B cell (primary cell): ENCODE data around the gene COQ10A. TPM values are rescaled to one million over a fixed set of nuclear protein-coding genes. Genes with fewer than 3 reads are reported as not detected.

Experiments
- ATAC-seq: fragments of 200-7000 bp; cut with Tn5 transposase; one replicate; pipeline ENCODE4 v1.10.0; 2021; ENCODE audit warnings: low read depth, mild to moderate bottlenecking, moderate number of reproducible peaks, moderate library complexity
- CTCF ChIA-PET: fragments of 350-600 bp; sonication (Branson Sonifier 250); formaldehyde crosslinking; loops from one replicate; lab custom pipeline; 2021; ENCODE audit warnings: antibody characterized with exemption, inconsistent platforms; lab: Charles Lee
- POLR2A ChIA-PET: fragments of 350-600 bp; sonication (Branson Sonifier 250); formaldehyde crosslinking; loops from one replicate; lab custom pipeline; 2021; ENCODE audit warnings: antibody characterized with exemption; lab: Charles Lee
- DNase-seq: peaks from one replicate; pipeline ENCODE4 v3.0.0; 2013
- H2AFZ ChIP-seq: 2 replicates; pipeline ENCODE4 v1.6.1; 2012; ENCODE audit warnings: mild to moderate bottlenecking, low read depth, low read length; ENCODE audit not compliant: insufficient read depth, poor library complexity, severe bottlenecking
- H3K27ac ChIP-seq, 2 donors: 1 replicate in 1 of 2; 2 replicates in 1 of 2; pipeline ENCODE4 v1.5.1; 2012 to 2013; ENCODE audit warnings: low read length in 2 of 2, mild to moderate bottlenecking in 2 of 2, moderate library complexity in 1 of 2
- H3K27me3 ChIP-seq, 4 experiments: fragments of 200-600 bp in 1 of 4; sonication (generic) in 1 of 4; replicated peaks in 1 of 4; 1 replicate in 2 of 4; 2 replicates in 2 of 4; pipeline versions ENCODE4 v1.6.1 to v1.7.0; 2013 to 2016; ENCODE audit warnings: low read length in 3 of 4, mild to moderate bottlenecking in 2 of 4, mixed read lengths in 1 of 4, moderate library complexity in 1 of 4; ENCODE audit not compliant: insufficient read depth in 4 of 4, control insufficient read depth in 3 of 4; ENCODE audit errors: control extremely low read depth in 1 of 4
- H3K36me3 ChIP-seq, 2 experiments: replicated peaks in 1 of 2; 1 replicate in 1 of 2; 2 replicates in 1 of 2; pipeline versions ENCODE4 v1.6.1 to v1.7.1; 2013; ENCODE audit warnings: low read length in 1 of 2; ENCODE audit not compliant: insufficient read depth in 2 of 2, control insufficient read depth in 1 of 2; ENCODE audit errors: control extremely low read depth in 1 of 2, extremely low read depth in 1 of 2
- H3K4me1 ChIP-seq, 2 donors: fragments of 200-600 bp in 1 of 2; sonication (generic) in 1 of 2; 1 replicate in 1 of 2; 2 replicates in 1 of 2; pipeline versions ENCODE4 v1.5.1 to v1.6.1; 2013 to 2017; ENCODE audit warnings: low read length in 2 of 2; ENCODE audit not compliant: control insufficient read depth in 2 of 2, insufficient read depth in 2 of 2
- H3K4me2 ChIP-seq: replicated peaks from 2 replicates; pipeline ENCODE3; 2012; ENCODE audit warnings: mild to moderate bottlenecking, low read depth, low read length; ENCODE audit not compliant: poor library complexity, severe bottlenecking
- H3K4me3 ChIP-seq, 5 experiments: fragments of 200-600 bp in 1 of 5; sonication (generic) in 1 of 5; 1 replicate in 3 of 5; 2 replicates in 2 of 5; pipeline versions ENCODE4 v1.5.1 to v1.7.0; 2011 to 2016; ENCODE audit warnings: low read length in 4 of 5, mild to moderate bottlenecking in 4 of 5, low read depth in 2 of 5, control low read depth in 1 of 5, moderate library complexity in 1 of 5; ENCODE audit not compliant: insufficient read depth in 1 of 5; ENCODE audit errors: control extremely low read depth in 1 of 5, extremely low read depth in 1 of 5
- H3K79me2 ChIP-seq: fragments of 200-600 bp; sonication (generic); one replicate; pipeline ENCODE4 v1.6.0; 2016; ENCODE audit warnings: low read length; ENCODE audit not compliant: control insufficient read depth, insufficient read depth
- H3K9ac ChIP-seq: fragments of 200-600 bp; sonication (generic); 2 replicates; pipeline ENCODE4 v1.6.1; 2017; ENCODE audit warnings: mild to moderate bottlenecking, low read length, moderate library complexity
- H3K9me3 ChIP-seq, 3 donors: one replicate each; pipeline versions ENCODE4 v1.6.1 to v1.7.1; 2013; ENCODE audit warnings: low read length in 2 of 3; ENCODE audit not compliant: control insufficient read depth in 2 of 3, insufficient read depth in 1 of 3; ENCODE audit errors: control extremely low read depth in 1 of 3
- H4K20me1 ChIP-seq: 2 replicates; pipeline ENCODE4 v1.6.0; 2012; ENCODE audit warnings: mild to moderate bottlenecking, low read length; ENCODE audit not compliant: insufficient read depth, control insufficient read depth, poor library complexity, severe bottlenecking
- H3K27ac Mint-ChIP-seq: one replicate; pipeline ENCODE4 v1.8.0; 2021; ENCODE audit warnings: mixed read lengths
- H3K27me3 Mint-ChIP-seq: one replicate; pipeline ENCODE4 v1.8.0; 2021; ENCODE audit warnings: mixed read lengths
- H3K4me1 Mint-ChIP-seq: one replicate; pipeline ENCODE4 v1.8.0; 2021; ENCODE audit warnings: mixed read lengths
- H3K4me3 Mint-ChIP-seq: one replicate; pipeline ENCODE4 v1.8.0; 2021; ENCODE audit warnings: mixed read lengths
- H3K9me3 Mint-ChIP-seq: one replicate; pipeline ENCODE4 v1.8.0; 2022; ENCODE audit warnings: mixed read lengths; ENCODE audit not compliant: insufficient read depth
- CTCF ChIP-seq: fragments of 200-600 bp; IDR thresholded peaks from one replicate; pipeline ENCODE4 v1.8.0; 2022; ENCODE audit warnings: antibody characterized with exemption, mild to moderate bottlenecking
- EZH2 ChIP-seq: IDR thresholded peaks from 2 replicates; pipeline ENCODE4 v1.6.1; 2012; ENCODE audit warnings: borderline replicate concordance, low read depth, mild to moderate bottlenecking, moderate library complexity, low read length; ENCODE audit not compliant: insufficient read depth, poor library complexity, severe bottlenecking
- WGBS: methylation state at CpG from one replicate; pipeline ENCODE4 v1.1.5; 2013; ENCODE audit warnings: missing lambda C conversion rate; ENCODE audit not compliant: insufficient coverage; 5-methylcytosine and 5-hydroxymethylcytosine counted together
- intact Hi-C: fragments of 100-400 bp; cut with micrococcal nuclease; formaldehyde crosslinking; loops from one replicate; pipeline ENCODE4 v1.10.0; 2022
- polyA plus RNA-seq: library from polyadenylated mRNA; depleted of rRNA; stranded (reverse); fragments of >200 nt; gene quantifications from 2 replicates; pipeline ENCODE4 v1.2.3, GENCODE V29; 2012
- total RNA-seq, 2 donors: library from RNA; stranded (reverse); fragments of 120-200 nt in 1 of 2; gene quantifications; 1 replicate in 1 of 2; 2 replicates in 1 of 2; pipeline versions ENCODE4 v1.2.3 to v1.2.4, GENCODE V29; 2013 to 2022

Gene COQ10A
- total and polyA plus RNA-seq, 2 donors (not counting 1 experiment from before 2014, with no cell fraction given) = 73.5 to 73.6 TPM

- H3K4me1 Mint-ChIP-seq = peaks cover 10% of the 10 kb centered on the region
- Histone ChIP-seq H3K36me3 (peaks cover 0 to 77% of the 10 kb centered on the region in 2 experiments), H3K27ac (no peak overlapping the region), H3K79me2 (no peaks in the 10 kb centered on the region), H3K4me3 (no peak overlapping the region), H3K9ac (no peak overlapping the region), H3K4me2 (no peak overlapping the region), H3K9me3 (no peaks in the 10 kb centered on the region), H2AFZ (no peak overlapping the region), H3K27me3 (no peaks in the 10 kb centered on the region), H4K20me1 (no peaks in the 10 kb centered on the region), H3K4me1 (peaks cover 0 to 8% of the 10 kb centered on the region in 2 donors)
- ATAC-seq (no peak), DNase-seq (no peak)
- WGBS = no CpG with 5 or more reads among the region's 3 CpGs
- H3K9me3 Mint-ChIP-seq = no peaks in the 10 kb centered on the region
- H3K27ac Mint-ChIP-seq = no peak overlapping the region
- no peak for TF ChIP-seq CTCF
- ChIA-PET CTCF (interaction anchor here (0.7 kb wide), 1 partner anchor 15 kb away, joined by 3 read pairs; the partner anchor contains the start of gene ANKRD52), POLR2A (no interaction called here)
- H3K27me3 Mint-ChIP-seq = no peaks in the 10 kb centered on the region
- intact Hi-C loops = no loop called here
- no peak overlapping the region for H3K4me3 Mint-ChIP-seq
Measured at GRCh38 chr12:56243731-56244181, 23.0 kb upstream of the COQ10A start.

GRCh38 chr12:56244494-56244893, 22.2 kb upstream of the COQ10A start:
- CTCF ChIA-PET = no interaction called here
- intact Hi-C loops = no loop called here

More at GRCh38 chr12:56244494-56244893, 22.2 kb upstream of the COQ10A start:
- H3K27ac Mint-ChIP-seq = no peak overlapping the region
- H3K27me3 ChIP-seq = no peaks in the 10 kb centered on the region
- no peaks in the 10 kb centered on the region for H3K9me3 Mint-ChIP-seq
- ATAC-seq (no peak), DNase-seq (no peak)
- TF ChIP-seq CTCF (no peak), EZH2 (no peak)
- no peaks in the 10 kb centered on the region for H4K20me1 ChIP-seq
- H3K9ac ChIP-seq = no peak overlapping the region
- no peak overlapping the region for H2AFZ ChIP-seq
- 100% methylated on average over 8 of the region's 14 CpGs for WGBS
- no peaks in the 10 kb centered on the region for H3K79me2 ChIP-seq
- H3K4me1 ChIP-seq = peaks cover 0 to 8% of the 10 kb centered on the region in 2 donors
- no peak overlapping the region for H3K4me3 ChIP-seq
- POLR2A ChIA-PET = interaction anchor here (0.6 kb wide), 1 partner anchor 1033 kb away, joined by 6 read pairs; no protein-coding TSS in a partner anchor
- H3K4me2 ChIP-seq = no peak overlapping the region
- no peak overlapping the region for H3K4me3 Mint-ChIP-seq
- no peaks in the 10 kb centered on the region for H3K9me3 ChIP-seq
- peaks cover 10% of the 10 kb centered on the region for H3K4me1 Mint-ChIP-seq
- H3K27ac ChIP-seq = no peak overlapping the region
- H3K36me3 ChIP-seq = peaks cover 0 to 84% of the 10 kb centered on the region in 2 experiments
- no peaks in the 10 kb centered on the region for H3K27me3 Mint-ChIP-seq
